ENCODE results near the gene SEMA4C. TPM values are rescaled to one million over a fixed set of nuclear protein-coding genes. Genes with fewer than 3 reads are reported as not detected.

Gene SEMA4C
- total RNA-seq, 2 experiments from 2014 or later: 7.7 to 8.5 TPM

DNA sequence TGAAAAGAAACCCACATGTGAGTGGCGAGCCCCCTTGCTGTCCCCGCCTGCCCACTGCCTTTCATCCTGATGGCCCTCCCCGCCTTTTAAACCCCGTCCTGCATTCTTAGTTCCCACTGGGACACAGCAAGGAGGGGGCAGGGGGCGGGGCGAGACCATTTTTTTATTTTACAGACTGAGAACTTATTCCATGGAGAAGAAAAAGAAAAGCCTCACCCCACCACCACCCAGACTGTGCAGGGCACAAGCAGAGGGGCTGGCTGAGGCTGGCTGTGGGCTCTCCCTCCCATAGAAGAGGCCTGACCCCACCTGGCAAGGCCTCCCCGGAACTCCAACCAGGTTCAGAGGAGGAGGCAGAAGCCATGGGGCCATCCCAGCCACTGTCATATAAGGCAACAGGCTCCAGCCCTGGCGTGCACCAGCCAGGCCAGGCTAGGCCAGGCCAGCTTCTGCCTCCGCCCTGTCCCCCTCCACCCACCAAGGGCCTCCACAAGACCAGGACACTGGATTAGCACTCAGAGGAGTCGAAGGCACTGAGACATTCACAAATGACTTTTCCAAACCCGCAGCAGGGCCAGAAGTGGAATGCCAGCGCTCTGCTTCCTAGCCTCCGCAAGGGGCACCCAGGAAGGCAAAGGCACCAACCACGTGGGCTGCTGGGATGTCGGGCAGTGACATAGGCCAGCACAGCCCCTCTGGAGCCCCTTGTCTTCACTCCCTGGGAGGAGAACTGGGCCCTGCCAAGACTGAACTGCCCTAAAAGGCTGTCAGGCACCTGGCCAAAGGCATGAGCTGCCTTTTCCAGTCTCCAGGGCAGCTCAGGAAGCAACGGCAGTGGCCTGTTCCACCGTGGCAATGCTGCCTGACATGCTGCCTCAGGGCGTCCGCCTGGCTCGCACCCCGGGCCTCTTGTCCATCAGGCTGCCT is 37.5 kb upstream of the SEMA4C start:
- H3K27me3 Mint-ChIP-seq (ENCODE audit: low read depth): no peaks in the 10 kb centered on the region
- H3K36me3 Mint-ChIP-seq (ENCODE audit: low read depth): no peaks in the 10 kb centered on the region
- intact Hi-C loops (cut with micrococcal nuclease): no loop called here
- no peaks in the 10 kb centered on the region for H3K9me3 Mint-ChIP-seq
- no peak for DNase-seq
- CTCF ChIA-PET: no interaction called here
- H3K4me3 Mint-ChIP-seq: no peak overlapping the region
- peaks cover 20% of the 10 kb centered on the region for H3K4me1 Mint-ChIP-seq (ENCODE audit: low read depth)
- H3K27ac Mint-ChIP-seq: no peak overlapping the region

GRCh38 chr2:96906729-96907114 is 36.8 kb upstream of the SEMA4C start:
- Mint-ChIP-seq H3K9me3 (no peaks in the 10 kb centered on the region), H3K4me3 (no peak overlapping the region), H3K27me3 (ENCODE audit: low read depth) (no peaks in the 10 kb centered on the region), H3K36me3 (ENCODE audit: low read depth) (no peaks in the 10 kb centered on the region), H3K4me1 (ENCODE audit: low read depth) (peaks cover 17% of the 10 kb centered on the region), H3K27ac (no peak overlapping the region)
- intact Hi-C loops (cut with micrococcal nuclease): no loop called here
- no peak for DNase-seq
- CTCF ChIA-PET: no interaction called here

DNA sequence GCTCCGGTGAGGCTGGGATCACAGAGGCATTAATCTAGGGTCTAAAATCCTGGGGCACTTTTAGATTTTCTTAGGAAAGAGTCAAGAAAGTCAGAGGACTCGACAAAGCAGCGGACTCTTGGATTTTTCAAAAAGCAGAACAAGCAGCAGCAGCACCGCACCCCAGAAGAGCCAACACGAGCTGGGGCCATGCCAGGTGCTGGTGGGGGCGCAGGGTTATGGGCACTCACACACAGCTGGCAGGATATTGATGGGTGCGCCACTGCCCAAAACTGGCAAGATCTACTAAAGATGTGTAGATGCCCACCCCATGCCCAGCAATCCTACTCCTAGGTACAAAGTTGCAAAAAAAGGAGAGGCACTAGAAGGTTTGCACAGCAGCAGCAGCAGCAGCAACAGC is 33.9 kb upstream of the SEMA4C start:
- peaks cover 3% of the 10 kb centered on the region for H3K4me1 Mint-ChIP-seq (ENCODE audit: low read depth)
- CTCF ChIA-PET: interaction anchor here (1.6 kb wide), 1 partner anchor 13 kb away, joined by 3 read pairs; no protein-coding TSS in a partner anchor
- H3K9me3 Mint-ChIP-seq: no peaks in the 10 kb centered on the region
- H3K4me3 Mint-ChIP-seq: no peak overlapping the region
- H3K27ac Mint-ChIP-seq: no peak overlapping the region
- no peak for DNase-seq
- no peaks in the 10 kb centered on the region for H3K27me3 Mint-ChIP-seq (ENCODE audit: low read depth)
- intact Hi-C loops (cut with micrococcal nuclease): no loop called here
- H3K36me3 Mint-ChIP-seq (ENCODE audit: low read depth): no peaks in the 10 kb centered on the region

DNA sequence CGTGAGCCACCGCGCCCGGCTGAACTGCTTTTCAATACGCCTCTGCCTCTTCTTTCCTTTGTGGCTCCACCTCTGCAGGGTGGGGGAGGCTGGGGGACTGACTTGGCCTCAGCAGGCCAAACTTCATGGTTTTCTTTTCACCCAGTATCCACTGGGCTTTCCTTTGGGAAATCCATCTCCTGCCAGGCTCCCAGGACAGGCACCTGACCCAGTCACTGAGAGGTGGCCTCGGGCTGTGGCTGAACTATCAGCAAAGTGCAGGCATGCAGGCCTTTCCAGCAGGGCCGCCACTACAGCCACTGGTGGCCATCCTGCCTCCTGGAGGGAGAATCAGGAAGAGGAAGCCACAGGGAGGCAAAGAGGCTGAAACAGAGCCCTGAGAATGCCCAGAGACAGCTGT is 33.4 kb upstream of the SEMA4C start:
- H3K9me3 Mint-ChIP-seq: no peaks in the 10 kb centered on the region
- CTCF ChIA-PET: no interaction called here
- no peaks in the 10 kb centered on the region for H3K27me3 Mint-ChIP-seq (ENCODE audit: low read depth)
- H3K4me1 Mint-ChIP-seq (ENCODE audit: low read depth): peaks cover 6% of the 10 kb centered on the region
- intact Hi-C loops (cut with micrococcal nuclease): no loop called here
- no peak for DNase-seq
- H3K4me3 Mint-ChIP-seq: no peak overlapping the region
- no peaks in the 10 kb centered on the region for H3K36me3 Mint-ChIP-seq (ENCODE audit: low read depth)
- no peak overlapping the region for H3K27ac Mint-ChIP-seq

DNA sequence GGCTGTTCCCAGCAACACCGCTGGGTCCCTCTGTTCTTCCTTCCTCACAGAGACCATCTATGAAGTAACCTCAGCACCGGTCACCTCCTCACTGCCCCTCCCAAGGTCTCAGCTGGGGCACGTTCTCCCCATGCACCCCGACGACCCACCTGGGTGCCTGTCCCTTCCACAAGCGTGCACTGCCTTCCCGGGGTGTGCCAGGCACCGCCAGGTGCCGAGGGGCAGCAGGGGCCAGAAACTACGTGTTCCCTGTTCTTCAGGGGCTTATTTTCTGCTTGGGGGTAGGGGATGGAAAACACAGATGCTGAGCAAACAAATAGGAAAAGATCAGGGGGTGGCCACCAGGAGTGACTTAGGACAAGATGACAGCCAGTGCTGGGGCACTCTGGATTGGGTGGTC is 30.4 kb upstream of the SEMA4C start:
- intact Hi-C loops (cut with micrococcal nuclease): no loop called here
- CTCF ChIA-PET: interaction anchor here (0.6 kb wide), 1 partner anchor 9 kb away, joined by 4 read pairs; no protein-coding TSS in a partner anchor
- Mint-ChIP-seq H3K27me3 (ENCODE audit: low read depth) (no peaks in the 10 kb centered on the region), H3K4me1 (ENCODE audit: low read depth) (peaks cover 29% of the 10 kb centered on the region), H3K36me3 (ENCODE audit: low read depth) (no peaks in the 10 kb centered on the region), H3K9me3 (no peaks in the 10 kb centered on the region), H3K4me3 (no peak overlapping the region), H3K27ac (no peak overlapping the region)
- no peak for DNase-seq

GRCh38 chr2:96899413-96899741 is 29.5 kb upstream of the SEMA4C start:
- intact Hi-C loops (cut with micrococcal nuclease): no loop called here
- Mint-ChIP-seq H3K27ac (no peak overlapping the region), H3K4me1 (ENCODE audit: low read depth) (peaks cover 34% of the 10 kb centered on the region), H3K27me3 (ENCODE audit: low read depth) (no peaks in the 10 kb centered on the region), H3K4me3 (no peak overlapping the region), H3K9me3 (no peaks in the 10 kb centered on the region), H3K36me3 (ENCODE audit: low read depth) (no peaks in the 10 kb centered on the region)
- CTCF ChIA-PET: no interaction called here
- no peak for DNase-seq

DNA sequence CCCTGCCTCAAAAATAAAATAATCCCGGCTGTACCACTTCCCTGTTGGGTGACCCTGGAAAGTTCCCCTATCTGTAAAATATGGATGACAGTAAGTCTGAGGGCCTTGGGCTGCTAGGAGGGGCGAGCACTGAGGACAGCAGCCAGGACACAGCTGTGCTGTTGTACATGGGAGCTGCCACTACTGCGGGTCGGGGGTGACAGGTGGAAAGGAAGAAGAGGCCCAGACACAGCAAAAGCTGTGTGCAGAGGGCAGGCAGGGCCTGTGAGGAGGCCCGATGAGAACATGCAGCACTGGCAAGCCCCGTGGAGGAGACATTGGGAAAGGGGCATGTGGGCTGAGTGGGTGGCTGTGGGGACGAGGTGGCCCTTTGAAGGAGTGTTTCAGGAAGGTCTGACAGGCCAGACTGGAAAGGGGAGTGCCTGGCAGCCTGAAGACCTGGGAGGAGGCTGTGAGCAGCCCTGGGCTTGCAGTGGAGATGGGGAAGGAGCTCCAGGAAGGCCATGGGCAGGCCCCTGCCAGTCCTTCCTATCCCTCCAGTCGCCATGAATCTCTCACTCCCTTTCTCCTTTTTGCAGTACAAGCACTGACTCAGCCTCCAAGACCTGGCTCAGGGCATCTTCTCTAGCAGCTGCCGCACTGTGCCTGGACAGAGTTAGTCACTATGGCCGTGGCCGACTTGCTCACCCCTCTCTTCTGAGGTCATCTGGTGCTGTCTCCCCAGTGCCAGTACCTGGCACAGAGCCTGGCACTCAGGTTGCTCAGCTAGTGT is 28.9 kb upstream of the SEMA4C start:
- H3K36me3 Mint-ChIP-seq (ENCODE audit: low read depth): no peaks in the 10 kb centered on the region
- H3K27ac Mint-ChIP-seq: no peak overlapping the region
- DNase-seq: no peak
- H3K4me1 Mint-ChIP-seq (ENCODE audit: low read depth): peaks cover 31% of the 10 kb centered on the region
- H3K9me3 Mint-ChIP-seq: no peaks in the 10 kb centered on the region
- H3K4me3 Mint-ChIP-seq: no peak overlapping the region
- intact Hi-C loops (cut with micrococcal nuclease): no loop called here
- H3K27me3 Mint-ChIP-seq (ENCODE audit: low read depth): no peaks in the 10 kb centered on the region
- CTCF ChIA-PET: no interaction called here

- Mint-ChIP-seq H3K9me3 (no peaks in the 10 kb centered on the region), H3K27me3 (ENCODE audit: low read depth) (no peaks in the 10 kb centered on the region), H3K36me3 (ENCODE audit: low read depth) (no peaks in the 10 kb centered on the region), H3K27ac (no peak overlapping the region), H3K4me3 (no peak overlapping the region), H3K4me1 (ENCODE audit: low read depth) (peaks cover 35% of the 10 kb centered on the region)
- CTCF ChIA-PET: no interaction called here
- intact Hi-C loops (cut with micrococcal nuclease): no loop called here
- no peak for DNase-seq
Measured at GRCh38 chr2:96898135-96898505, 28.2 kb upstream of the SEMA4C start.

GRCh38 chr2:96897491-96898134 is 27.7 kb upstream of the SEMA4C start:
- H3K4me3 Mint-ChIP-seq: no peak overlapping the region
- H3K4me1 Mint-ChIP-seq (ENCODE audit: low read depth): peaks cover 39% of the 10 kb centered on the region
- DNase-seq: no peak
- no peaks in the 10 kb centered on the region for H3K27me3 Mint-ChIP-seq (ENCODE audit: low read depth)
- H3K27ac Mint-ChIP-seq: no peak overlapping the region
- CTCF ChIA-PET: interaction anchor here (0.6 kb wide), 1 partner anchor 29 kb away, joined by 3 read pairs; no protein-coding TSS in a partner anchor
- no peaks in the 10 kb centered on the region for H3K9me3 Mint-ChIP-seq
- intact Hi-C loops (cut with micrococcal nuclease): no loop called here
- no peaks in the 10 kb centered on the region for H3K36me3 Mint-ChIP-seq (ENCODE audit: low read depth)

GRCh38 chr2:96895746-96896651 is 26.1 kb upstream of the SEMA4C start:
- Mint-ChIP-seq H3K9me3 (no peaks in the 10 kb centered on the region), H3K27ac (no peak overlapping the region), H3K4me1 (ENCODE audit: low read depth) (peaks cover 52% of the 10 kb centered on the region), H3K4me3 (no peak overlapping the region), H3K27me3 (ENCODE audit: low read depth) (no peaks in the 10 kb centered on the region), H3K36me3 (ENCODE audit: low read depth) (no peaks in the 10 kb centered on the region)
- peak; percentile 36 for DNase-seq
- intact Hi-C loops (cut with micrococcal nuclease): no loop called here
- CTCF ChIA-PET: interaction anchor here (1.7 kb wide), 1 partner anchor 38 kb away, joined by 5 read pairs; the partner anchor contains the start of gene ANKRD39

DNA sequence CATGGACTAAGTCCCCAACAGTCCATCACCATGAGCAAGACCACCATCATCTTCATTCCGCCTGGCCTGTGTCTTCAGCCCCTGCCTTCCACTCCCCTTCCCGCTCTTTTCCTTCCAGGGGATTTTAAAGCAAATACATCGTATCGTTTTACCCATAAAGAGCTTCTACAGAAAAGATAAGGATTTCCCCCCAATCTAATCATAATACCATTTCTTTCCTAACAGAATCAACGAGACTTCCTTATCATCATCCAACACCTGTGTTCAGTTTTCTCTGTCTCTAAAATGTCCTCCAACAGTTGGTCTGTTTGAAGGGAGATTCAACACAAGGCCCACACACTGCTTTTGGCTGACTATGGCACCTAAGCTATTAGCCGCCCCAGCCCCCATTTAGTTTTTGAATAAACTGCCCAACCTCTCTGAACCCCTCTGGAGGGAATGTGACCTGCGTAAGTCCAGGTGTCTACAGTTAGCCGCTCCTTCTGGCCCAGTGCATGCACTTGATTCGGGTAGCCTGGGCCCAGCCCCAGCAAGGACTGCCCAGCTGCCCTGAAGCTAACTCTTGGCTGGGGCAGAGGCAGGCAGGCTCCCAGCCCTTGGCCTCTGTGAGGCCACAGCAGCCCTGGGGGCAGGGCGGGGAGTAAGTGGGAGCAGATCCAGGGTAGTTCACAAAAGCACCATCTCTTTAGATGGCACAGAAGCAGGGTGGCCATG is 25.3 kb upstream of the SEMA4C start:
- no peak for DNase-seq
- intact Hi-C loops (cut with micrococcal nuclease): no loop called here
- H3K4me1 Mint-ChIP-seq (ENCODE audit: low read depth): peaks cover 57% of the 10 kb centered on the region

More for the DNA sequence above, 25.3 kb upstream of the SEMA4C start:
- no peaks in the 10 kb centered on the region for H3K27me3 Mint-ChIP-seq (ENCODE audit: low read depth)
- H3K4me3 Mint-ChIP-seq: no peak overlapping the region
- no peak overlapping the region for H3K27ac Mint-ChIP-seq
- CTCF ChIA-PET: interaction anchor here (1.7 kb wide), 1 partner anchor 37 kb away, joined by 5 read pairs; the partner anchor contains the start of gene ANKRD39
- H3K9me3 Mint-ChIP-seq: no peaks in the 10 kb centered on the region
- H3K36me3 Mint-ChIP-seq (ENCODE audit: low read depth): no peaks in the 10 kb centered on the region
